Dermis microvascular lymphatic vessel endothelial cell (primary cell): ENCODE data around the gene KIAA1671. TPM values are rescaled to one million over a fixed set of nuclear protein-coding genes. Genes with fewer than 3 reads are reported as not detected.
A peak's percentile ranks its signal among the peaks of the same experiment; 100 is the strongest.

ENCODE experiments used
- DNase-seq, 2 donors: peaks; one replicate each; pipeline versions ENCODE4 v3.0.0 to v3.0.0-alpha.2; 2010; ENCODE audit warnings: low read depth in 2 of 2
- total RNA-seq: library from RNA; depleted of rRNA; stranded (reverse); fragments of >200 nt; gene quantifications from 2 replicates; pipeline ENCODE4 v1.2.1, GENCODE V29; 2014

KIAA1671 gene
- total RNA-seq, 1 donor from 2014 or later = 34.8 TPM

- DNase-seq = peak; percentile 81 to 83
Observed at GRCh38 chr22:25143156-25144076, 190.9 kb downstream of the KIAA1671 start.

- DNase-seq = no peak
Observed at GRCh38 chr22:25144522-25144921, 192.0 kb downstream of the KIAA1671 start.

DNA sequence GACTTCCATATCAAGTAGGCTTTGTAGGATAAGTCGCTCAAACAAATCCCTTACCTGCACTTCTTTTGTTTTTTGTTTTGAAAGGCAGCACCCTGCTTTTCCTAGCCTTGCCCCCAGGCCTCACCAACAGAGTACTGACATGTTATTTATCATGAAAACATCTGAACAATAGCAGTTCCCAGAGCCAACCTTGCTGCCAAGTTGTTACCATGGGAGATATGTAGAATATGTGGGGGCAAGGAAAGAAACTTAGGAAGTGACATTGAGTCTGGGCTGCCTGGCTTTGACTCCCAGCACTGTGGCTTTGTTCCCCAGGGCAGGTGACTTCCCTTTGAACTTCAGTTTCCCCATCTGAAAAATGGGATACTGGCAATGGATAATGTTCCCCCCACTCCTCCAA lies 193.8 kb downstream of the KIAA1671 start:
- DNase-seq = peak; percentile 81 to 90

DNA sequence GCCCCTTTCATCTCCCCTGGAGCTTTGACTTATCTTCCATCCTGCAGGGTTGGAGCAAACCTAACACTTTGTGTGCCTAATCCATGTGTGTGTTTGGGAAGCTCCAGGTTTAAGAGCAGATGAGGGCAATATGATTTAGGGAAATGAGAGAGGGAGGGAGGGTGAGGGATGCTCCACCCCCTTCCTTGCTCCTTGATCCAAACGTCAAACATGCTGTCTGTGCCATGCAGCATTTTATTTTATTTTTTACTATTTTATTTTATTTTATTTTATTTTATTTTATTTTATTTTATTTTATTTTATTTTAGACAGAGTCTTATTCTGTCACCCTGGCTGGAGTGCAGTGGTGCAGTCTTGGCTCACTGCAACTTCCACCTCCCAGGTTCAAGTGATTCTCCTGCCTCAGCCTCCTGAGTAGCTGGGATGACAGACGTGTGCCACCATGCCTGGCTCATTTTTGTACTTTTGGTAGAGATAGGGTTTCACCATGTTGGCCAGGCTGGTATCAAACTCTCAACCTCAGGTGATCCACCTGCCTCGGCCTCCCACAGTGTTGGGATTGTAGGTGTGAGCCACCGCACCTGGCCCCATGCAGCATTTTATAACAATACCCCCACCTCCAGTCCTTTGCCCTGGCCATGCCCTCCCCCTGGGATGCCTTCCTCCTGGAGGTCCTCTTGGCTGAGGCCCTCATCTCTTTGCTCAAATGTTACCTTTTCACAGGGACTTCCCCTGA lies 194.6 kb downstream of the KIAA1671 start:
- DNase-seq = no peak

DNA sequence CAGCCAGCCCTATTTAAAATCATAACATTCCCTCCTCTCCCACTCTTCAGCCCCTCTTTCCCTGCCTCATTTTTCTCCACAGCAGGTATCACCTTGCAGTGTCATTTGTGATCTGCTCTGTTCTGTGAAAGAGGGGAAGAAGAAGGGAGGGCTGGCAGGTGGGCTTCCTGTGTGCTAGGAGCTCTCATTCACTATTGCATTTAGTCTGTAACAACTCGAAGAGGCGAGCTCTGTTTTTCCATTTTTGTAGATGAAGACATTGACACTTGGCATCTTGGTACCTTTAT lies 195.1 kb downstream of the KIAA1671 start:
- no peak for DNase-seq

DNA sequence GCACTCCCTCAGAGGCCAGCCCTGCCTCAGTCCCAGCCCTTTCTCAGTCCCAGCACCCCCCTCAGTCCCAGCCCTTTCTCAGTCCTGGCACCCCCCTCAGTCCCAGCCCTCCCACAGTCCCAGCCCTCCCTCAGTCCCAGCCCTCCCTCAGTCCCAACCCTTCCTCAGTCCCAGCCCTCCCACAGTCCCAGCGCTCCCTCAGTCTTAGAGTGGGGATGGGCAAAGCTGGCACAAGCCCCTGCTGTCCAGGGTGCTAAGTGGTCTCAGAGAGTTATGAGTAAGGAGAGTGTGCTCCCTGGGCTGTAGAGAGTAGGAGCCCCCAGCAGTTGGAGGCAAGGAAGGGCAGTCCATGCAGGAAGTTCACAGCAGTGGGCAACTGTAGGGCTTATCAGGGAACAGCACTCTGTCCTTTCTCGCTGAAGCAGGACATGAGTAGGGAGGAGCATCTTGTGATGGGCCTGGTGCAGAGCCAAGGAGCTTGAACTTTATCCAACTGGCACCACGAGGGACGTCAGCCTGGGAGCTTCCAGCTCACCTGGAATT lies 195.7 kb downstream of the KIAA1671 start:
- DNase-seq = peak in 1 of 2 donors; percentile 76

- no peak for DNase-seq
Observed at GRCh38 chr22:25149014-25149413, 196.5 kb downstream of the KIAA1671 start.

- DNase-seq = peak in 1 of 2 donors; percentile 49
Observed at GRCh38 chr22:25153961-25154666, 201.6 kb downstream of the KIAA1671 start.

GRCh38 chr22:25154667-25154999 lies 202.1 kb downstream of the KIAA1671 start:
- DNase-seq = no peak

GRCh38 chr22:25156736-25157135 lies 204.2 kb downstream of the KIAA1671 start:
- no peak for DNase-seq

DNA sequence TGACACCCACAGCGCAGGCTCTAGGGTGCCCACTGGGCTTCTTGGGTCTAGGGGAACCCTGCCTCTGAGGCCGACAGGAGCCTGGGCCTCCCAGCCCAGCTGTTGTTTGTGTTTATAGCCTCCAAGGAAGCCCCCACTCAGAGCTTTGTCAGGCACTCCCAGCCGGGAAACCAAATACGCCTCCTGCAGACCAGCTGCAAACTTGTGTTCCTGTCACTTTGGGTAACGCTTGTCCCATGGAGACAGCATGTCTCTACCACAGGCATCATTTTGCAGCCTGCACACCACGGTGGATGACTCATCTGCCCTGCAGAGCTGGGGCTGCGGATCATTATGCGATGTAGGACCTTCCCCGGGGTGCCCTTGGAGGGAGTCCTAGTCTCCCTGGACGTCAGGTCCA lies 206.5 kb downstream of the KIAA1671 start:
- no peak for DNase-seq

- no peak for DNase-seq
Observed at GRCh38 chr22:25160120-25160996, 207.8 kb downstream of the KIAA1671 start.

DNA sequence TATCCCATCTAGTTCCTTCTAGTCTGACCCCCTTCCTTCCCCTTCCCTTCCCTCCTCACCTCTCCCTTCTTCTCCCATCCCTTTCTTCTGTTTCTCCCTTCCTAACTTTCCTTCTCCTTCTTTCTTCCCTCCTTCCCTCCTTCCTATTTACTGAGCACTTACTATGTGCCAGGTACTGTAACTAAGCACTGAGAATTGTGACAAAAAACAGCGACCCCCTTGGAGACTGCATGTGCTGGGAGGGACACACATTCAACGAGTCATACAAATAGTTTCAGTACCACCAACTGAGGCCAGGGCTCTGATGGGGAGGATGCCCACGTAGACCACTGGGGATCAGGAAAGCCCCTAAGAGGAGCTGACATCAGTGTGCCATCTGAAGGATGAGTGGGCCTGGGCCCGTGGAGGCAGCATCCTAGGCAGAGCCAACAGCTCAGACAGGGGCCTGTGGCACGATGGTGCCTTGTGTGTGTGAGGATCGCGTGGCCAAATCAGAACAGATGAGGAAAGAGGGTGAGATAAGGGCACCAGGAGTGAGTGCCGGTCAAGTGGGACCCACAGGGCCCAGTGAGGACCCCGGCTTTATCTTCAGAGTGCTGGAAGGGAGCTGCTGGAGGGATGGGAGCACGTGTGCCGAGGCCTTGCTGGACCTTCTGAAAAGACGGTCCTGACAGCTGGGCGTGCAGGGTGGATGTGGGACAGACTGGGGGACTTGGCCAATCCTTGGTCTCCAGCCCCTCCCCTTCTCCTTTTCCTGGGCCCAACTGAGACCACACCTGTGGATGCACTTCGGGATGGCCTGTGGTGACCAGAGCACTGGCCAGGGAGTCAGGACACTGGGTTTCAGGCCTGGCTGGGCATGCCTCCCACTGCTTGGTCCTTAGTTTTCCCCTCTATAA lies 208.8 kb downstream of the KIAA1671 start:
- no peak for DNase-seq

DNA sequence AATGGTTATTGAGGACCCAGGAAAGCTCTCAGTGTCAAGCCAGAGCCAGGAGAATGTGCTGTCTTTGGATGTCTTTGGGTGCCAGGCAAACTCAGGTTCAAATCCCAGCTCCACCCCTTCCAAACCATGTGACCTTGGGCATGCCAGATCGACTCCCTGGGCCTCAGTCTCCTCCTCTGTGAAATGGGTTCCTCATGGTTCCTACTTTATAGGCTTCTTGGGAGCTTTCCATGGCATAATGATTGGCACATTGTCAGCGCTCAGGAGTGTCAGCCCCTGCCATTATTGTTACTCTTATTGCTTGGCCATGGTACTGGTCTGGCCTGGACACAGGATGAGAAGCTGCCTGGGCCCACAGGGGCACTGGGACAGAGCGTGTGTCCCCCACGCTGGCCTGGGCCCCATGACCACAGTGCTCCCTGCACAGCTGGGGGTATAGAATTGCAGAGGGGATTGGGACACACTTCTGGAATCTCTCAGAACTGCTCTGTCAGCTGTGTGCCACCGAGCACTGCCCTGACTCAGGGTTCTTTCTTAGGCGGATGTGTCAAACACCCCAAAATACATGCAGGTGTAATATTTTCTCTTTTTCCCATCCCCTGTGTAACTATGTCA lies 209.5 kb downstream of the KIAA1671 start:
- DNase-seq = no peak

DNA sequence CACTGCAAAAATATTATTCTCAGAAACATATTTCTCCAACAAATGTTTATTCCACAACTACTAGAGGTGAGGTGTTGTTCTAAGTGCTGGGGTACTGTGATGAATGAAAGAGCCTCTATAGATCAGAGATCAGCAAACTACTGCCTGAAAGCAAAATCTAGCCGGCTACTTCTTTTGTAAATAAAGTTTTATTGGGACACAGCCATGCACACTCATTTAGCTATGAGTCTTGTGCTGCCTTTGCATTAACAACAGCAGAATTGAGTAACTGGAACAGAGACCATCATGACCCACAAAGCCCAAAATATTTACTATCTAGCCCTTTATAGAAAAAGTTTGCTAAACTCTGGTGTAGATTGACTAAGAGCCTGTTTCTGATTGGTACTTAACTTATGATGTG lies 210.0 kb downstream of the KIAA1671 start:
- DNase-seq = no peak

GRCh38 chr22:25165785-25166184 lies 213.3 kb downstream of the KIAA1671 start:
- no peak for DNase-seq

- DNase-seq = no peak
Observed at GRCh38 chr22:25166266-25167040, 213.9 kb downstream of the KIAA1671 start.

- no peak for DNase-seq
Observed at GRCh38 chr22:25167082-25167481, 214.6 kb downstream of the KIAA1671 start.
